K562 (cell line): ENCODE results near the gene LECT2. TPM values are rescaled to one million over a fixed set of nuclear protein-coding genes. Genes with fewer than 3 reads are reported as not detected.
A peak's percentile ranks its signal among the peaks of the same experiment; 100 is the strongest.

Experiments used
- ATAC-seq: fragments of 200-7000 bp; cut with Tn5 transposase; 3 replicates; pipeline ENCODE4 v1.9.1; 2020; ENCODE audit warnings: moderate library complexity
- BruUV-seq: library from RNA; stranded (reverse); fragments of 400-500 nt; replicated peaks from 2 replicates; lab custom pipeline; 2021; lab: Mats Ljungman, UMichigan
- CTCF ChIA-PET: fragments of 300-600 bp; formaldehyde crosslinking; extraction: SDS; loops from one replicate; lab custom pipeline; 2021; ENCODE audit warnings: low intra/inter-chr PET ratio; lab: Yijun Ruan, JAX
- POLR2A ChIA-PET: fragments of 300-600, 350-650 bp; sonication (Branson Sonifier 250); formaldehyde crosslinking; extraction: SDS; loops from one replicate; lab custom pipeline; 2021; ENCODE audit warnings: antibody characterized with exemption, inconsistent platforms; lab: Yijun Ruan, JAX
- DNase-seq, 4 experiments: peaks; one replicate each; pipeline versions ENCODE4 v3.0.0 to v3.0.0-alpha.2; 2011 to 2018; ENCODE audit warnings: low spot score in 3 of 4, mixed read lengths in 3 of 4; ENCODE audit errors: extremely low read depth in 1 of 4
- FAIRE-seq: peaks from 2 replicates; lab custom pipeline; 2011; peaks lifted over from hg19 to GRCh38; lab: Jason Lieb, UNC
- H2AFZ ChIP-seq: 2 replicates; pipeline ENCODE4 v1.6.0; 2011; ENCODE audit warnings: low read depth, low read length, control low read depth, inconsistent platforms
- H3K27ac ChIP-seq: fragments of 200-600 bp; 3 replicates; pipeline ENCODE4 v1.8.0; 2011; ENCODE audit warnings: low read depth, mild to moderate bottlenecking, control low read depth, inconsistent platforms, low read length, moderate library complexity, mixed read lengths; ENCODE audit errors: extremely low read depth
- H3K27me3 ChIP-seq, 2 experiments: fragments of 300-600 bp in 1 of 2; 2 replicates in 1 of 2; 3 replicates in 1 of 2; pipeline versions ENCODE4 v1.6.0 to v1.8.0; 2011; ENCODE audit warnings: inconsistent platforms in 2 of 2, low read length in 2 of 2, mild to moderate bottlenecking in 1 of 2, mixed read lengths in 1 of 2, moderate library complexity in 1 of 2; ENCODE audit not compliant: control insufficient read depth in 2 of 2, insufficient read depth in 2 of 2
- H3K36me3 ChIP-seq: fragments of 300-600 bp; 3 replicates; pipeline ENCODE4 v1.8.0; 2011; ENCODE audit warnings: mild to moderate bottlenecking, low read length, inconsistent platforms; ENCODE audit not compliant: control insufficient read depth, insufficient read depth
- H3K4me1 ChIP-seq, 2 experiments: fragments of 200-600 bp in 1 of 2; replicated peaks in 1 of 2; 2 replicates in 1 of 2; 3 replicates in 1 of 2; pipeline versions ENCODE4 v1.5.1 to v1.8.0; 2011; ENCODE audit warnings: inconsistent platforms in 2 of 2, low read length in 2 of 2, mild to moderate bottlenecking in 1 of 2, mixed read lengths in 1 of 2, moderate library complexity in 1 of 2; ENCODE audit not compliant: control insufficient read depth in 2 of 2, insufficient read depth in 2 of 2
- H3K4me2 ChIP-seq: 2 replicates; pipeline ENCODE4 v1.6.1; 2011; ENCODE audit warnings: low read length, control low read depth, inconsistent platforms, mixed read lengths; ENCODE audit not compliant: insufficient read depth
- H3K4me3 ChIP-seq: fragments of 200-600 bp; sonication (generic), shearing (Covaris generic); 2 replicates; pipeline ENCODE4 v1.5.1; 2016; ENCODE audit warnings: control low read depth, inconsistent platforms
- H3K79me2 ChIP-seq: fragments of 200-600 bp; 3 replicates; pipeline ENCODE4 v1.8.0; 2011; ENCODE audit warnings: low read length, inconsistent platforms; ENCODE audit not compliant: control insufficient read depth, insufficient read depth
- H3K9ac ChIP-seq, 2 experiments: 2 replicates each; pipeline versions ENCODE4 v1.6.0 to v1.6.1; 2011; ENCODE audit warnings: low read depth in 2 of 2, low read length in 2 of 2, control low read depth in 1 of 2, inconsistent platforms in 1 of 2, mild to moderate bottlenecking in 1 of 2, mixed read lengths in 1 of 2; ENCODE audit not compliant: insufficient read depth in 1 of 2
- H3K9me1 ChIP-seq: one replicate; pipeline ENCODE4 v1.6.0; 2011; ENCODE audit warnings: inconsistent platforms, mild to moderate bottlenecking, low read length, moderate library complexity; ENCODE audit not compliant: control insufficient read depth, insufficient read depth
- H3K9me3 ChIP-seq: replicated peaks from 2 replicates; pipeline ENCODE4 v1.5.1; 2011; ENCODE audit warnings: low read depth, low read length, inconsistent platforms; ENCODE audit not compliant: control insufficient read depth, insufficient read depth
- H4K20me1 ChIP-seq: replicated peaks from 2 replicates; pipeline ENCODE4 v1.6.1; 2011; ENCODE audit warnings: low read length, inconsistent platforms, mixed read lengths; ENCODE audit not compliant: control insufficient read depth, insufficient read depth
- MCM2 ChIP-seq: fragments of 450-650 bp; IDR thresholded peaks from 2 replicates; pipeline ENCODE4 v1.6.1; 2017; ENCODE audit warnings: low read depth, mild to moderate bottlenecking
- MEF2A ChIP-seq: IDR thresholded peaks from 2 replicates; pipeline ENCODE4 v1.6.1; 2011; ENCODE audit warnings: low read depth, mild to moderate bottlenecking, low read length, moderate library complexity; ENCODE audit not compliant: control insufficient read depth
- NRF1 ChIP-seq, 2 experiments: fragments of 450-650 bp; IDR thresholded peaks in 1 of 2; conservative IDR thresholded peaks in 1 of 2; 2 replicates each; pipeline ENCODE4 v1.6.1; 2014; ENCODE audit warnings: mild to moderate bottlenecking in 2 of 2
- TCF3 ChIP-seq: sonication (generic); formaldehyde crosslinking; IDR thresholded peaks from 2 replicates; pipeline ENCODE4 v1.4.0; 2020; ENCODE audit warnings: mild to moderate bottlenecking, missing genetic modification reagents
- ZBTB17 ChIP-seq: fragments of 450-650 bp; formaldehyde crosslinking; IDR thresholded peaks from 2 replicates; pipeline ENCODE4 v1.4.0; 2020; ENCODE audit warnings: mild to moderate bottlenecking
- ZNF347 ChIP-seq: fragments of 450-650 bp; formaldehyde crosslinking; IDR thresholded peaks from 2 replicates; pipeline ENCODE4 v1.4.0; 2020; ENCODE audit warnings: low read depth, mild to moderate bottlenecking, moderate library complexity
- ZNF696 ChIP-seq: fragments of 250-450 bp; sonication (Bioruptor Pico); conservative IDR thresholded peaks from 2 replicates; pipeline ENCODE4 v1.4.0; 2020; ENCODE audit warnings: mild to moderate bottlenecking, moderate library complexity
- ZNF77 ChIP-seq: fragments of 250-450 bp; sonication (Bioruptor Pico); IDR thresholded peaks from 2 replicates; pipeline ENCODE4 v1.5.0; 2020
- WGBS: fragments of 100-300 bp; shearing (Covaris generic); methylation state at CpG from one replicate; pipeline ENCODE4 v1.1.6; 2016; ENCODE audit warnings: low coverage, mixed read lengths; ENCODE audit not compliant: insufficient coverage; ENCODE audit errors: missing lambda C conversion rate; 5-methylcytosine and 5-hydroxymethylcytosine counted together
- in situ Hi-C: fragments of 300-500 bp; cut with MboI; formaldehyde crosslinking; loops from 4 replicates; pipeline ENCODE4 v1.15.0; 2018; ENCODE audit warnings: inconsistent platforms, mixed read lengths
- intact Hi-C: fragments of 100-400 bp; cut with micrococcal nuclease; formaldehyde crosslinking; loops from 2 replicates; pipeline ENCODE4 v1.14.2; 2022
- polyA plus RNA-seq, 8 experiments: library from polyadenylated mRNA; depleted of rRNA in 4 of 8; stranded (reverse) in 5 of 8; unstranded in 3 of 8; fragments of >200 nt; fragmentation: Nextera tagmentation in 2 of 8; fragmentation: Illumina TruSeq in 1 of 8; extraction: Ambion mirVana in 2 of 8; extraction: Trizol in 1 of 8; gene quantifications; 2 replicates each; pipeline versions ENCODE4 v1.2.1 to v1.2.3, GENCODE V29; 2011 to 2014; ENCODE audit warnings: inconsistent platforms in 1 of 8, missing spikeins in 1 of 8
- total RNA-seq, 7 experiments: library from RNA; depleted of rRNA in 6 of 7; stranded (reverse); fragments of >200 nt in 6 of 7; fragmentation: Illumina TruSeq in 2 of 7; extraction: Trizol in 2 of 7; gene quantifications; 2 replicates each; pipeline versions ENCODE4 v1.2.1 to v1.2.3, GENCODE V29; 2011 to 2021; ENCODE audit warnings: low replicate concordance in 1 of 7
- TF ChIP-seq, protein P1 (sequence below): fragments of 250-450 bp; sonication (Bioruptor Pico); IDR thresholded peaks from 2 replicates; pipeline ENCODE4 v1.9.0; 2021; ENCODE audit warnings: mild to moderate bottlenecking, inconsistent platforms
- TF ChIP-seq, protein P2 (sequence below): IDR thresholded peaks from 2 replicates; pipeline ENCODE4 v1.6.1; 2014; ENCODE audit warnings: antibody characterized with exemption
- TF ChIP-seq, protein P3 (sequence below), 2 experiments: fragments of 450-650 bp; IDR thresholded peaks; 2 replicates each; pipeline ENCODE4 v1.6.1; 2016
- TF ChIP-seq, protein P4 (sequence below): fragments of 450-650 bp; formaldehyde crosslinking; IDR thresholded peaks from 2 replicates; pipeline ENCODE4 v1.4.0; 2022; ENCODE audit warnings: mild to moderate bottlenecking, moderate library complexity
- TF ChIP-seq, protein P5 (sequence below): fragments of 250-450 bp; sonication (Bioruptor Pico); IDR thresholded peaks from 2 replicates; pipeline ENCODE4 v1.5.0; 2021
- TF ChIP-seq, protein P6 (sequence below): fragments of 250-450 bp; sonication (Bioruptor Pico); IDR thresholded peaks from 2 replicates; pipeline ENCODE4 v1.8.0; 2021; ENCODE audit warnings: moderate library complexity, mild to moderate bottlenecking, inconsistent platforms

LECT2 gene
- total and polyA plus RNA-seq, 9 of the 15 experiments (the other 6 are each of a cell fraction or from before 2014, with no cell fraction given), result not detected

DNA sequence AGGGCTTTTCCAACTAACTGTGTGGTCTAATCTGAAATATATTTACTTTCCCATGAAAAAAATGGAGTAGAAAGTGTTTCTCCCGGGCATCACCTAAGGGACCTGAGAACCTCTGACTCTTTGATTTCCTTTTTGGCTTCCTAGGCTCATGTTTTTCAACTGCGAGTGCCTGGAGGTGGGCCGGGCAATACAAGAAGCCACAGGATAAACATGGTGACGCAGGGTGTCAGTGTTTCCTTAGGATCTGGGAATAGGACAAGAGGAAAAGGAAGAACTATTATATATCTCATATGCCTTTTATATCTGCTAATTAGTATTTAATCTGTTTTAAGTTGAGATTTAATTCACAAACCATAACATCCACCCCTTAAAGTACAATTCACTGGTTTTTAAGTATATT lies 11.4 kb upstream of the LECT2 start (continued):
- TF ChIP-seq, protein P1, sequence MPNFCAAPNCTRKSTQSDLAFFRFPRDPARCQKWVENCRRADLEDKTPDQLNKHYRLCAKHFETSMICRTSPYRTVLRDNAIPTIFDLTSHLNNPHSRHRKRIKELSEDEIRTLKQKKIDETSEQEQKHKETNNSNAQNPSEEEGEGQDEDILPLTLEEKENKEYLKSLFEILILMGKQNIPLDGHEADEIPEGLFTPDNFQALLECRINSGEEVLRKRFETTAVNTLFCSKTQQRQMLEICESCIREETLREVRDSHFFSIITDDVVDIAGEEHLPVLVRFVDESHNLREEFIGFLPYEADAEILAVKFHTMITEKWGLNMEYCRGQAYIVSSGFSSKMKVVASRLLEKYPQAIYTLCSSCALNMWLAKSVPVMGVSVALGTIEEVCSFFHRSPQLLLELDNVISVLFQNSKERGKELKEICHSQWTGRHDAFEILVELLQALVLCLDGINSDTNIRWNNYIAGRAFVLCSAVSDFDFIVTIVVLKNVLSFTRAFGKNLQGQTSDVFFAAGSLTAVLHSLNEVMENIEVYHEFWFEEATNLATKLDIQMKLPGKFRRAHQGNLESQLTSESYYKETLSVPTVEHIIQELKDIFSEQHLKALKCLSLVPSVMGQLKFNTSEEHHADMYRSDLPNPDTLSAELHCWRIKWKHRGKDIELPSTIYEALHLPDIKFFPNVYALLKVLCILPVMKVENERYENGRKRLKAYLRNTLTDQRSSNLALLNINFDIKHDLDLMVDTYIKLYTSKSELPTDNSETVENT (CRISPR knock-in tag), result no peak
- TF ChIP-seq, protein P2, sequence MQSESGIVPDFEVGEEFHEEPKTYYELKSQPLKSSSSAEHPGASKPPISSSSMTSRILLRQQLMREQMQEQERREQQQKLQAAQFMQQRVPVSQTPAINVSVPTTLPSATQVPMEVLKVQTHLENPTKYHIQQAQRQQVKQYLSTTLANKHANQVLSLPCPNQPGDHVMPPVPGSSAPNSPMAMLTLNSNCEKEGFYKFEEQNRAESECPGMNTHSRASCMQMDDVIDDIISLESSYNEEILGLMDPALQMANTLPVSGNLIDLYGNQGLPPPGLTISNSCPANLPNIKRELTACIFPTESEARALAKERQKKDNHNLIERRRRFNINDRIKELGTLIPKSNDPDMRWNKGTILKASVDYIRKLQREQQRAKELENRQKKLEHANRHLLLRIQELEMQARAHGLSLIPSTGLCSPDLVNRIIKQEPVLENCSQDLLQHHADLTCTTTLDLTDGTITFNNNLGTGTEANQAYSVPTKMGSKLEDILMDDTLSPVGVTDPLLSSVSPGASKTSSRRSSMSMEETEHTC, result no peak
- TF ChIP-seq ZNF77 (CRISPR knock-in tag), result no peak

DNA sequence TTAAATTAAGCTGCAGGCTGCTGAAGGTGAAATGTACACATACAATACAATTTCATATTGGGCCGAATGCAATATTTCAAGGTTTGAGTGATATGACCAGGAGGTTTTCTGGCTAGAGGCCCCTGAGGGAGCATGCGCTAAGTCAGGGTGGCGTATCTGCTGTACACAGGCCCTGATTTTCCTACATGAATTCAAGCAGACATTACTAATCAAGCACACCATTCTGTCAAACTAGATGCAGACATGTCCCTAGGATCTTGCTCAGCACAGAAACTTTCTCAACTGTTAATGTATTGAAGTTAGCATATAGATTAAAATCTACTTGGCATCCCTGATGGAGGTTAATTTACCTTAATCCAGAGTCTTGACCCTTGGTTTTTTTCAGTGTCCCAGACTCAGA lies 10.7 kb upstream of the LECT2 start:
- 19% methylated on average over 3 of the region's 3 CpGs for WGBS
- Histone ChIP-seq H4K20me1 (no peaks in the 10 kb centered on the region), H3K9me1 (no peaks in the 10 kb centered on the region), H2AFZ (no peak overlapping the region), H3K4me1 (no peaks in the 10 kb centered on the region; a peak in 1 of 5 replicates), H3K4me2 (no peak overlapping the region), H3K9me3 (no peaks in the 10 kb centered on the region), H3K79me2 (no peaks in the 10 kb centered on the region), H3K4me3 (no peak overlapping the region), H3K9ac (no peak overlapping the region), H3K27me3 (no peaks in the 10 kb centered on the region; a peak in 1 of 5 replicates), H3K36me3 (no peaks in the 10 kb centered on the region), H3K27ac (no peak overlapping the region)
- ChIA-PET POLR2A (no interaction called here), CTCF (no interaction called here)
- in situ Hi-C loops (no loop called here), intact Hi-C loops (no loop called here)
- ATAC-seq, result no peak
- DNase-seq, result no peak
- no TSS peak for BruUV-seq
- no peak for FAIRE-seq
- TF ChIP-seq TCF3 (CRISPR knock-in tag), result no peak
- TF ChIP-seq NRF1 (conservative IDR thresholded peaks at IDR 0.05 in 1 of 2, IDR thresholded peaks at IDR 0.05 in 1 of 2), result 0 out of 4 replicates have a peak, but pooled peaks of 1 of the 2 experiments have one; percentile 28
- TF ChIP-seq, protein P3, sequence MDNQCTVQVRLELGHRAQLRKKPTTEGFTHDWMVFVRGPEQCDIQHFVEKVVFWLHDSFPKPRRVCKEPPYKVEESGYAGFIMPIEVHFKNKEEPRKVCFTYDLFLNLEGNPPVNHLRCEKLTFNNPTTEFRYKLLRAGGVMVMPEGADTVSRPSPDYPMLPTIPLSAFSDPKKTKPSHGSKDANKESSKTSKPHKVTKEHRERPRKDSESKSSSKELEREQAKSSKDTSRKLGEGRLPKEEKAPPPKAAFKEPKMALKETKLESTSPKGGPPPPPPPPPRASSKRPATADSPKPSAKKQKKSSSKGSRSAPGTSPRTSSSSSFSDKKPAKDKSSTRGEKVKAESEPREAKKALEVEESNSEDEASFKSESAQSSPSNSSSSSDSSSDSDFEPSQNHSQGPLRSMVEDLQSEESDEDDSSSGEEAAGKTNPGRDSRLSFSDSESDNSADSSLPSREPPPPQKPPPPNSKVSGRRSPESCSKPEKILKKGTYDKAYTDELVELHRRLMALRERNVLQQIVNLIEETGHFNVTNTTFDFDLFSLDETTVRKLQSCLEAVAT (IDR thresholded peaks at IDR 0.05), result peak in 1 of 2 experiments; percentile 76; a peak in 2 of 4 replicates
- TF ChIP-seq ZNF347 (CRISPR knock-in tag), result no peak
- TF ChIP-seq ZBTB17 (CRISPR knock-in tag), result peak; percentile 94
- TF ChIP-seq, protein P4, sequence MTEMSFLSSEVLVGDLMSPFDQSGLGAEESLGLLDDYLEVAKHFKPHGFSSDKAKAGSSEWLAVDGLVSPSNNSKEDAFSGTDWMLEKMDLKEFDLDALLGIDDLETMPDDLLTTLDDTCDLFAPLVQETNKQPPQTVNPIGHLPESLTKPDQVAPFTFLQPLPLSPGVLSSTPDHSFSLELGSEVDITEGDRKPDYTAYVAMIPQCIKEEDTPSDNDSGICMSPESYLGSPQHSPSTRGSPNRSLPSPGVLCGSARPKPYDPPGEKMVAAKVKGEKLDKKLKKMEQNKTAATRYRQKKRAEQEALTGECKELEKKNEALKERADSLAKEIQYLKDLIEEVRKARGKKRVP (CRISPR knock-in tag), result no peak
- TF ChIP-seq MEF2A, result no peak
- no peak for TF ChIP-seq ZNF696 (CRISPR knock-in tag)
- TF ChIP-seq, protein P5, sequence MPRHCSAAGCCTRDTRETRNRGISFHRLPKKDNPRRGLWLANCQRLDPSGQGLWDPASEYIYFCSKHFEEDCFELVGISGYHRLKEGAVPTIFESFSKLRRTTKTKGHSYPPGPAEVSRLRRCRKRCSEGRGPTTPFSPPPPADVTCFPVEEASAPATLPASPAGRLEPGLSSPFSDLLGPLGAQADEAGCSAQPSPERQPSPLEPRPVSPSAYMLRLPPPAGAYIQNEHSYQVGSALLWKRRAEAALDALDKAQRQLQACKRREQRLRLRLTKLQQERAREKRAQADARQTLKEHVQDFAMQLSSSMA (CRISPR knock-in tag), result no peak
- no peak for TF ChIP-seq MCM2
- TF ChIP-seq, protein P6, sequence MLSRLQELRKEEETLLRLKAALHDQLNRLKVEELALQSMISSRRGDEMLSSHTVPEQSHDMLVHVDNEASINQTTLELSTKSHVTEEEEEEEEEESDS (CRISPR knock-in tag), result no peak
